K562 (cell line): ENCODE results near the gene BROX.

ENCODE experiments used
- CEBPG ChIP-seq, 3 experiments: fragments of 200-800 bp in 1 of 3; sonication (Bioruptor generic) in 1 of 3; sonication (generic) in 1 of 3; formaldehyde crosslinking in 1 of 3; IDR thresholded peaks in 2 of 3; conservative IDR thresholded peaks in 1 of 3; 2 replicates each; pipeline versions ENCODE4 v1.6.1 to v1.8.0; 2016 to 2022; ENCODE audit warnings: missing compliant biosample characterization in 2 of 3, missing genetic modification characterization in 2 of 3, mild to moderate bottlenecking in 1 of 3, missing genetic modification reagents in 1 of 3
- CHD1 ChIP-seq: fragments of 200-600 bp; sonication (generic); IDR thresholded peaks from one replicate; pipeline ENCODE4 v1.6.1; 2012; ENCODE audit warnings: mild to moderate bottlenecking, moderate library complexity, low read length, inconsistent platforms
- CTCF ChIP-seq, 3 experiments: IDR thresholded peaks in 2 of 3; conservative IDR thresholded peaks in 1 of 3; 2 replicates each; pipeline ENCODE4 v1.5.1; 2011 to 2012; ENCODE audit warnings: low read length in 3 of 3, mild to moderate bottlenecking in 3 of 3, control low read depth in 2 of 3, improper control_type of control experiment in 1 of 3, inconsistent platforms in 1 of 3, low read depth in 1 of 3, mixed read lengths in 1 of 3, moderate library complexity in 1 of 3; ENCODE audit not compliant: insufficient read depth in 2 of 3
- NFRKB ChIP-seq: fragments of 450-650 bp; IDR thresholded peaks from 2 replicates; pipeline ENCODE4 v1.6.1; 2016; ENCODE audit warnings: low read depth
- TFAM ChIP-seq: fragments of 250-450 bp; sonication (Bioruptor Pico); conservative IDR thresholded peaks from 2 replicates; pipeline ENCODE4 v1.5.0; 2021; ENCODE audit warnings: mild to moderate bottlenecking, moderate library complexity
- WHSC1 ChIP-seq: IDR thresholded peaks from one replicate; pipeline ENCODE4 v1.6.1; 2012; ENCODE audit warnings: low read length, control low read depth, inconsistent platforms

GRCh38 chr1:222691016-222691415, 21.3 kb upstream of the BROX start:
- TF ChIP-seq NFRKB, result no peak
- no peak for TF ChIP-seq TFAM (CRISPR knock-in tag)
- TF ChIP-seq CHD1, result no peak
- no peak for TF ChIP-seq WHSC1
- TF ChIP-seq CTCF (IDR thresholded peaks at IDR 0.05 in 2 of 3, conservative IDR thresholded peaks at IDR 0.05 in 1 of 3; ENCODE audit: insufficient read depth in 2 of 3, low read depth in 1 of 3, low read length in 3 of 3), result no peak
- TF ChIP-seq CEBPG (CRISPR knock-in tag; IDR thresholded peaks at IDR 0.05), result no peak
- TF ChIP-seq CEBPG (tag; conservative IDR thresholded peaks at IDR 0.05 in 1 of 2, IDR thresholded peaks at IDR 0.05 in 1 of 2), result no peak
